CD4-positive, alpha-beta memory T cell (primary cell): ENCODE results near the gene ZNF429. TPM values are rescaled to one million over a fixed set of nuclear protein-coding genes. Genes with fewer than 3 reads are reported as not detected.

Source experiments
- CTCF ChIA-PET: fragments of 350-600 bp; sonication (Branson Sonifier 250); formaldehyde crosslinking; loops from one replicate; lab custom pipeline; 2021; ENCODE audit warnings: inconsistent platforms; ENCODE audit not compliant: partially characterized antibody; lab: Charles Lee
- POLR2A ChIA-PET: fragments of 350-600 bp; sonication (Branson Sonifier 250); formaldehyde crosslinking; loops from one replicate; lab custom pipeline; 2021; ENCODE audit not compliant: partially characterized antibody; lab: Charles Lee
- DNase-seq, 5 donors: peaks; one replicate each; pipeline versions ENCODE4 v3.0.0 to v3.0.0-alpha.2; 2020 to 2022; ENCODE audit warnings: mixed read lengths in 1 of 5
- H3K27ac ChIP-seq: one replicate; pipeline ENCODE4 v1.7.0; 2013; ENCODE audit warnings: low read depth, low read length
- H3K27me3 ChIP-seq: 2 replicates; pipeline ENCODE4 v1.7.0; 2013; ENCODE audit warnings: mild to moderate bottlenecking, low read length, moderate library complexity; ENCODE audit not compliant: insufficient read depth
- H3K36me3 ChIP-seq: 2 replicates; pipeline ENCODE4 v1.7.0; 2013; ENCODE audit warnings: mild to moderate bottlenecking, low read length, moderate library complexity; ENCODE audit not compliant: insufficient read depth
- H3K4me1 ChIP-seq: 2 replicates; pipeline ENCODE4 v1.7.0; 2013; ENCODE audit warnings: mild to moderate bottlenecking, low read length, moderate library complexity; ENCODE audit not compliant: insufficient read depth
- H3K4me3 ChIP-seq, 2 donors: one replicate each; pipeline ENCODE4 v1.7.0; 2013; ENCODE audit warnings: low read length in 2 of 2, mild to moderate bottlenecking in 1 of 2
- H3K9me3 ChIP-seq, 2 donors: one replicate each; pipeline ENCODE4 v1.7.0; 2013; ENCODE audit warnings: low read length in 2 of 2, control low read depth in 1 of 2; ENCODE audit not compliant: control insufficient read depth in 1 of 2
- H3K27ac Mint-ChIP-seq, 7 donors: one replicate each; pipeline ENCODE4 v1.8.0; 2020 to 2021; ENCODE audit warnings: mixed read lengths in 7 of 7, mild to moderate bottlenecking in 6 of 7, inconsistent platforms in 3 of 7, moderate library complexity in 3 of 7
- H3K27me3 Mint-ChIP-seq, 2 donors: one replicate each; pipeline ENCODE4 v1.8.0; 2020 to 2021; ENCODE audit warnings: mixed read lengths in 2 of 2
- H3K36me3 Mint-ChIP-seq, 2 donors: one replicate each; pipeline ENCODE4 v1.8.0; 2020 to 2021; ENCODE audit warnings: mixed read lengths in 2 of 2, inconsistent platforms in 1 of 2, mild to moderate bottlenecking in 1 of 2
- H3K4me1 Mint-ChIP-seq, 4 donors: one replicate each; pipeline ENCODE4 v1.8.0; 2020 to 2021; ENCODE audit warnings: mixed read lengths in 4 of 4, mild to moderate bottlenecking in 1 of 4
- H3K4me3 Mint-ChIP-seq, 8 donors: one replicate each; pipeline ENCODE4 v1.8.0; 2020 to 2021; ENCODE audit warnings: mixed read lengths in 8 of 8, mild to moderate bottlenecking in 7 of 8, moderate library complexity in 6 of 8, inconsistent platforms in 3 of 8
- H3K9me3 Mint-ChIP-seq, 8 donors: one replicate each; pipeline ENCODE4 v1.8.0; 2020 to 2021; ENCODE audit warnings: mixed read lengths in 8 of 8, mild to moderate bottlenecking in 5 of 8, inconsistent platforms in 3 of 8, moderate library complexity in 1 of 8
- intact Hi-C: fragments of 100-400 bp; cut with micrococcal nuclease; formaldehyde crosslinking; loops from one replicate; pipeline ENCODE4 v1.15.1; 2023
- polyA plus RNA-seq, 2 donors: library from polyadenylated mRNA; unstranded; fragments of 300-500 nt; fragmentation: Illumina TruSeq; gene quantifications; one replicate each; pipeline ENCODE4 v1.2.3, GENCODE V29; 2021
- total RNA-seq, 2 experiments: library from RNA; stranded (reverse); gene quantifications; one replicate each; pipeline ENCODE4 v1.2.3, GENCODE V29; 2021

ZNF429 gene
- total RNA-seq = 10 to 100 TPM; 27.9 to 31.9 TPM
- polyA plus RNA-seq = 10 to 100 TPM; 24.7 to 32.9 TPM

- ChIA-PET POLR2A (interaction anchor here (0.7 to 2.6 kb wide), 39 partner anchors 9 to 1890 kb away, joined by 3 to 60 read pairs (median 6); partner anchors contain the start of genes ZNF100, ZNF257, ZNF43 and ZNF430), CTCF (interaction anchor here (0.6 to 3.1 kb wide), 18 partner anchors 9 to 1707 kb away, joined by 3 to 34 read pairs (median 3); partner anchors contain the start of genes ZNF100, ZNF43, ZNF493 and ZNF708)
- H3K9me3 Mint-ChIP-seq = peaks cover 0 to 15% (median 3%) of the 10 kb centered on the region in 8 donors
Measured at GRCh38 chr19:21505459-21506451, at the start of gene ZNF429. Gene ZNF429, plus strand, starts transcription at chr19:21505602. Its CDS starts 170 bp downstream, at chr19:21505772.

GRCh38 chr19:21460686-21461085, 44.7 kb upstream of the ZNF429 start:
- POLR2A ChIA-PET = no interaction called here
- peaks cover 2 to 67% (median 37%) of the 10 kb centered on the region in 8 donors for H3K9me3 Mint-ChIP-seq

More at GRCh38 chr19:21505459-21506451, at the start of gene ZNF429:
- H3K4me1 Mint-ChIP-seq = peaks cover 23 to 50% (median 38%) of the 10 kb centered on the region in 4 donors
- H3K36me3 Mint-ChIP-seq = peaks cover 17 to 34% of the 10 kb centered on the region in 2 donors
- H3K4me3 ChIP-seq = peak within 1 kb of the TSS; percentile 89 to 99
- intact Hi-C loops = loop anchor here (1.0 to 5.0 kb wide), 5 partner anchors 64 to 331 kb away; partner anchors contain the start of genes ZNF100, ZNF43, ZNF493 and ZNF708
- no peaks in the 10 kb centered on the region for H3K36me3 ChIP-seq
- peak within 1 kb of the TSS; percentile 93 for H3K27ac ChIP-seq
- peak within 1 kb of the TSS; percentile 99 to 100 (median 100) for H3K4me3 Mint-ChIP-seq
- H3K27ac Mint-ChIP-seq = peak within 1 kb of the TSS; percentile 99 to 100 (median 100)
- H3K27me3 ChIP-seq = no peaks in the 10 kb centered on the region
- H3K4me1 ChIP-seq = peaks cover 24% of the 10 kb centered on the region
- DNase-seq = peak; percentile 89 to 96 (median 90)
- no peaks in the 10 kb centered on the region for H3K9me3 ChIP-seq
- H3K27me3 Mint-ChIP-seq = no peaks in the 10 kb centered on the region

GRCh38 chr19:21462540-21462939, 42.9 kb upstream of the ZNF429 start:
- no peak overlapping the region for H3K4me3 Mint-ChIP-seq
- H3K9me3 Mint-ChIP-seq = peaks cover 2 to 54% (median 30%) of the 10 kb centered on the region in 8 donors
- H3K4me1 Mint-ChIP-seq = peaks cover 0 to 5% (median 2%) of the 10 kb centered on the region in 4 donors
- no peaks in the 10 kb centered on the region for H3K4me1 ChIP-seq
- H3K27ac Mint-ChIP-seq = no peak overlapping the region
- peaks cover 9% of the 10 kb centered on the region in 2 donors for H3K36me3 Mint-ChIP-seq
- H3K27ac ChIP-seq = no peak overlapping the region
- POLR2A ChIA-PET = no interaction called here
- intact Hi-C loops = no loop called here
- H3K4me3 ChIP-seq = no peak overlapping the region
- peaks cover 1 to 5% of the 10 kb centered on the region in 2 donors for H3K27me3 Mint-ChIP-seq
- no peaks in the 10 kb centered on the region for H3K9me3 ChIP-seq
- CTCF ChIA-PET = no interaction called here
- H3K27me3 ChIP-seq = no peaks in the 10 kb centered on the region
- no peaks in the 10 kb centered on the region for H3K36me3 ChIP-seq
- no peak for DNase-seq

More at GRCh38 chr19:21460686-21461085, 44.7 kb upstream of the ZNF429 start:
- Histone ChIP-seq H3K4me1 (no peaks in the 10 kb centered on the region), H3K27me3 (no peaks in the 10 kb centered on the region), H3K4me3 (no peak overlapping the region), H3K27ac (no peak overlapping the region), H3K9me3 (no peaks in the 10 kb centered on the region), H3K36me3 (no peaks in the 10 kb centered on the region)
- H3K27me3 Mint-ChIP-seq = peaks cover 1 to 5% of the 10 kb centered on the region in 2 donors
- intact Hi-C loops = no loop called here
- H3K4me3 Mint-ChIP-seq = no peak overlapping the region
- no peak overlapping the region for H3K27ac Mint-ChIP-seq
- CTCF ChIA-PET = no interaction called here
- H3K36me3 Mint-ChIP-seq = peaks cover 9 to 14% of the 10 kb centered on the region in 2 donors
- peaks cover 0 to 5% (median 2%) of the 10 kb centered on the region in 4 donors for H3K4me1 Mint-ChIP-seq
- no peak for DNase-seq

GRCh38 chr19:21463449-21464105, 41.8 kb upstream of the ZNF429 start:
- no peak overlapping the region for H3K4me3 ChIP-seq
- peaks cover 2 to 48% (median 24%) of the 10 kb centered on the region in 8 donors for H3K9me3 Mint-ChIP-seq
- CTCF ChIA-PET = interaction anchor here (0.9 kb wide), 1 partner anchor 15 kb away, joined by 3 read pairs; no protein-coding TSS in a partner anchor
- H3K4me1 Mint-ChIP-seq = peaks cover 0 to 5% (median 2%) of the 10 kb centered on the region in 4 donors
- intact Hi-C loops = no loop called here
- peaks cover 1 to 5% of the 10 kb centered on the region in 2 donors for H3K27me3 Mint-ChIP-seq
- H3K4me3 Mint-ChIP-seq = peak overlapping the region; percentile 43 to 86 (median 61)
- H3K36me3 Mint-ChIP-seq = peaks cover 5 to 6% of the 10 kb centered on the region in 2 donors
- POLR2A ChIA-PET = interaction anchor here (0.6 to 1.0 kb wide), 3 partner anchors 42 to 134 kb away, joined by 3 to 4 read pairs (median 3); partner anchors contain the start of genes ZNF429 and ZNF708
- H3K4me1 ChIP-seq = no peaks in the 10 kb centered on the region
- H3K27ac Mint-ChIP-seq = peak overlapping the region in 1 of 7 donors; percentile 64
- H3K36me3 ChIP-seq = no peaks in the 10 kb centered on the region
- H3K27me3 ChIP-seq = no peaks in the 10 kb centered on the region
- DNase-seq = peak in 3 of 5 donors; percentile 5 to 43 (median 42)
- H3K9me3 ChIP-seq = no peaks in the 10 kb centered on the region
- no peak overlapping the region for H3K27ac ChIP-seq

GRCh38 chr19:21466627-21467026, 38.8 kb upstream of the ZNF429 start:
- no peak overlapping the region for H3K4me3 ChIP-seq

GRCh38 chr19:21468791-21469190, 36.6 kb upstream of the ZNF429 start:
- no peak for DNase-seq
- H3K4me1 Mint-ChIP-seq = peaks cover 0 to 2% (median under 1%) of the 10 kb centered on the region in 4 donors
- H3K4me1 ChIP-seq = no peaks in the 10 kb centered on the region
- H3K27me3 Mint-ChIP-seq = peaks cover 0 to 2% of the 10 kb centered on the region in 2 donors
- H3K27ac ChIP-seq = no peak overlapping the region
- H3K36me3 ChIP-seq = no peaks in the 10 kb centered on the region
- intact Hi-C loops = loop anchor here (5.0 kb wide), 1 partner anchor 266 kb away; no protein-coding TSS in a partner anchor
- no peaks in the 10 kb centered on the region for H3K9me3 ChIP-seq
- H3K27me3 ChIP-seq = no peaks in the 10 kb centered on the region
- ChIA-PET CTCF (no interaction called here), POLR2A (no interaction called here)
- no peaks in the 10 kb centered on the region for H3K36me3 Mint-ChIP-seq
- H3K4me3 ChIP-seq = no peak overlapping the region
- no peak overlapping the region for H3K4me3 Mint-ChIP-seq
- peaks cover 0 to 11% (median 3%) of the 10 kb centered on the region in 8 donors for H3K9me3 Mint-ChIP-seq
- H3K27ac Mint-ChIP-seq = no peak overlapping the region

More at GRCh38 chr19:21466627-21467026, 38.8 kb upstream of the ZNF429 start:
- no peak overlapping the region for H3K4me3 Mint-ChIP-seq
- Histone ChIP-seq H3K4me1 (no peaks in the 10 kb centered on the region), H3K27me3 (no peaks in the 10 kb centered on the region), H3K27ac (no peak overlapping the region), H3K36me3 (no peaks in the 10 kb centered on the region), H3K9me3 (no peaks in the 10 kb centered on the region)
- no peak overlapping the region for H3K27ac Mint-ChIP-seq
- POLR2A ChIA-PET = no interaction called here
- no peak for DNase-seq
- intact Hi-C loops = loop anchor here (5.0 kb wide), 1 partner anchor 264 kb away; no protein-coding TSS in a partner anchor
- H3K9me3 Mint-ChIP-seq = peaks cover 0 to 27% (median 14%) of the 10 kb centered on the region in 8 donors
- CTCF ChIA-PET = interaction anchor here (0.8 kb wide), 1 partner anchor 17 kb away, joined by 3 read pairs; no protein-coding TSS in a partner anchor
- H3K36me3 Mint-ChIP-seq = no peaks in the 10 kb centered on the region
- peaks cover 1 to 5% of the 10 kb centered on the region in 2 donors for H3K27me3 Mint-ChIP-seq
- peaks cover 0 to 5% (median 2%) of the 10 kb centered on the region in 4 donors for H3K4me1 Mint-ChIP-seq
